DMS153 treated with DMSO at 0.1 percent for 48 hours (cell line): ENCODE results near the gene TOX2.

ENCODE experiments used
- DNase-seq: peaks from one replicate; lab custom pipeline; 2025; ENCODE audit not compliant: unreplicated experiment; lab: John Stamatoyannopoulos, UW

The TOX2 gene

GRCh38 chr20:44052166-44052565 is 137.5 kb downstream of the TOX2 start:
- no peak for DNase-seq

DNA sequence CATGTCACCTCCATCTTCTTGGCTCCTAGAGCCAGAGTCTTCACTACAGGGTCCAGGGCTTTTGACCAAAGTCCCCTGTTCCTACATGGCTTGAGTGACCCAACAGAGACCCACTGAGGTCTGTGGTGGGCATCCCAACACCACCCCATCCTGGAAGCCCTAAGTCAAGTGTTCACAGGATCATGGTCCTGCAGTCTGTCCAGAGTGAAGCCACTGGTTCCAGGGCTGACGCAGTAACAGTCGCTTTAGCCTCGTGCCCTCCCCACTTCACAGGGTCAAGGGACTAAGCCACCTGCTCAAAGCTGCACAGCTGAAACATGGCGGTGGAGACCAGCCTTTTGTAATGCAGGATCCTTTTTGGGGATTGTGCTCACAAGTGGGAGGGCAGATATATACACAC is 138.4 kb downstream of the TOX2 start:
- no peak for DNase-seq

GRCh38 chr20:44054118-44054517 is 139.5 kb downstream of the TOX2 start:
- no peak for DNase-seq

GRCh38 chr20:44054849-44055248 is 140.2 kb downstream of the TOX2 start:
- no peak for DNase-seq

DNA sequence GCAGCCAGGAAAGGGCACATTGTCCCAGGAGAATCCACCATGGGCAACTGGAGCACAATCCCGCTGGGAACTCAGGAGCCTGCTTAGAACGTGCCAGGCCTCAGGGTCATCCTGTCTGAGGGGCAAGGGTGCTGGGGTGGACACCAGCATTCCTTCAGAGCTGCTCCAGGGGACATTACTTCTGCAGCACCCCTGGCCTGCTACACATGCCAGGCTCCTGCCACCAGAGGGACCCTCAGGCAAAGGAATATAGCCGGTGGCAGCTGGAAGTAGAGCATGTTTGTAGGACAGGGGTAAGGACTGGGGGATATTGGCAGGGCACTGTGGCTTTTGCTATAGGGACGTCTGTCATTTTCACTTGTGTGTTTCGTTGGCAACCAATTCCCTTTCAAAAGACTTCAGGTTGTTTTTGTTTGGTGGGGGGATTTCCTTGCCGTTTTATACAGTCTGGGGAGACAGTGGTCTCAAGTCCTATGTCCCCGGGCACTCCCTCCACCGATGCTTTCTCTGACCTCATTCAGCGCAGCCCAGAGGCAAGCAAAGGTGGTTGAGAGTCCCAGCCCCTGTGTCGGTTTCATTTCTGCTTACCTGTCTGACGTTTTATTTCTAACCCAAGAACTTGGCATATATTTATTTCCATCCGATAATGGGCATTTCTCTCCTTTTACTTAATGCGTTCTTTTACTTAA is 141.5 kb downstream of the TOX2 start:
- no peak for DNase-seq

GRCh38 chr20:44057698-44058675 is 143.3 kb downstream of the TOX2 start:
- no peak for DNase-seq

DNA sequence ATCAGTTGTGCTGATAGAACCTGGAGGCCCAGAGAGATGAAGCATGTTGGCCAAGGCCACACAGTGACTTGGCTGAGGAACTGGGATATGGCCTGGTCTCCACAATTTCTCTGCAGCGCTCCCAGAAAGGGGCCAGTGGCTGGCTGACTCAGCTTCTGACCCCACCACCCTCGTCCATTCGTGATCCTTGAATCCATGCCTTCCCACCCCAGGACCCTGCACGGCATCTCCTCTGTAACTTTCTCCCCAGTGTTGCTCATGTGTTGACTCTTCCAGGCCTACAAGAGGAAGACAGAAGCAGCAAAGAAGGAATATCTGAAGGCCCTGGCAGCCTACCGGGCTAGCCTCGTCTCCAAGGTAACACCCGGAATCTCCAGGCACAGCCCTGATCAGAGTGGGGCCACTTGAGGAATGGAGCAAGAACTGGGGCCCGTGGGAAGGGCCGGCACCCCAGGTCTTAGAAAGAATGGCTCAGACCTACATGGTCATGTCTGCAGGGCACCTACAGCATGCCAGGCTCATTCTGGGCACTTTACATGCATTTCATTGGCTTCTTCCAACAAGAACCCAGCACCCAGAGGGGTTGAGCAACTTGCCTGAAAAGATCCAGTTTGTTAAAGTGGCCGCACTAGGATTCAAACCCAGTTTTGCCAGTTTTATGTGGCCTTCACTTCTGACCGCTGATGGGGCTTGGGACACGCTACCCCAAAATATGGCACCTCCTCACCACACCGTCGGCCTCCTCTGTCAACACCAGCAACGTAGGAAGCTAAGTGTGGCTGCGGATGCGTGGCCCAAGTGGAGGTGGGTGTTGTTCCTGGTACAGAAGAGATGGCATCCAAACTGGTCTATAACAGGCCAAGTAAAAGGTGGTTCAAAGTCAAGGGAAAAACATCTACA is 150.1 kb downstream of the TOX2 start:
- no peak for DNase-seq

GRCh38 chr20:44065401-44066340 is 151.0 kb downstream of the TOX2 start:
- no peak for DNase-seq

DNA sequence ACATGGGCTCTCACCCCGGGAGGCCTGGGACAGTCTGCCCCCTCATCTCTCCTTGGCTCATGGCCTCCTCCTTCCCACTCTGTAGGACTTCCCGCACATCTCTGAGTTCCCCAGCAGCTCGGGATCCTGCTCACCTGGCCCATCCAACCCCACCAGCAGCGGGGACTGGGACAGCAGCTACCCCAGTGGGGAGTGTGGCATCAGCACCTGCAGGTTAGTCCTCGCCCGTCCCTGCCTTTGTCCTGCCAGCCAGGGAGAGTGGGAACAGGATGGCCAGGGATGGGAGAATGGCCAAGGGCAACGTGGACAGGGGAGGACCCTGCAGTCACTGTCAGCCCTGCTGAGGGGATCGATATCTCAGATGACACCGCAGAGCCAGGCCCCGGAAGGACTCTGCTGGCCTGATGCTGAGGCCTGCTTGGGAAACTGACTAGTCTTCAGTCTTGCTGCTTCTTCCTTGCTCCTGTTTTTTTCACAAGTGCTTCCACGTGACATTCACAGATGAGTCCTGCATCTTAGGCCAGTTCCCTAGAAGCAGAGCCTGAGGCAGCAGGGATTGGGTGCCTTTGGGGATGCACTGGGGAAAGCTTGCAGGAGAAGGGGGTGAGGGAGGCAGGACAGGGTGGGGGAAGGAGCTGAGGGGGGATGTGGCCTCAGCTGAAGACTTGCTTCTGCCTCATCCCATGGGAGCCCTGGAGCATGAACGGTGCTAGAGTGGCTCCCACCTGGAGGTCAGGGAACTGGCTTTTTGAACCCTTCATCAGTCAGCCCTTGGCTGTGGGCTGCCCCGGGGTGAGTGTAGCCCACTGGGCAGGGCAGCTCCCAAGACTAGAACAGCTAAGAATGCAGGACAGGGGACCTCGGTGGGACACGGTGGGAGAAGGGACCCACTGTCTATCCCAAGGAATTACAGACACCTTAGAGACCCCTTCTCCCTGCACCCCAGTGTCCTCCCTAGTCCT is 152.3 kb downstream of the TOX2 start:
- DNase-seq, result no peak

DNA sequence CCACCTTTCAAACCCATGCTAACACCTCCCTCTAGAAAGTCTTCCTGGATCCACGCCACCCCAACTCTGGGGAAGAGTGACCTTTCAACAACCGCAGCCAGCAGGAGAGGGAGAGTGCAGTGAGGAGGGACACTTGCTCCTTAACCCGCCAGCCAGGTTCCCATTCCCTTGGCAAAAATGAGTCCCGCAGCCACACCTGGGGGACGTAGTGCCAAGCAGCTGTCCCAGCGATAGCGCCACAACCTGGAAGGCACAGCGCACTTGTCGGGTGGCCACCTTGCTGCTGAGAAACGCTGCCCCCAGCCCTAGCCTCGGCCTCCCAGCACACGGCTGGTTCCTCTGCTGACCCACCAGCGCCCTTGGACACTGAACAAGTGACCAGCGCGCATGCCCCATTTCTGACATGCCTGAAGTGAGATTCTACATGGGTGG is 153.0 kb downstream of the TOX2 start:
- DNase-seq, result no peak

- DNase-seq, result no peak
Observed at GRCh38 chr20:44068316-44069201, 153.9 kb downstream of the TOX2 start.

GRCh38 chr20:44069203-44070011 is 154.8 kb downstream of the TOX2 start:
- no peak for DNase-seq

DNA sequence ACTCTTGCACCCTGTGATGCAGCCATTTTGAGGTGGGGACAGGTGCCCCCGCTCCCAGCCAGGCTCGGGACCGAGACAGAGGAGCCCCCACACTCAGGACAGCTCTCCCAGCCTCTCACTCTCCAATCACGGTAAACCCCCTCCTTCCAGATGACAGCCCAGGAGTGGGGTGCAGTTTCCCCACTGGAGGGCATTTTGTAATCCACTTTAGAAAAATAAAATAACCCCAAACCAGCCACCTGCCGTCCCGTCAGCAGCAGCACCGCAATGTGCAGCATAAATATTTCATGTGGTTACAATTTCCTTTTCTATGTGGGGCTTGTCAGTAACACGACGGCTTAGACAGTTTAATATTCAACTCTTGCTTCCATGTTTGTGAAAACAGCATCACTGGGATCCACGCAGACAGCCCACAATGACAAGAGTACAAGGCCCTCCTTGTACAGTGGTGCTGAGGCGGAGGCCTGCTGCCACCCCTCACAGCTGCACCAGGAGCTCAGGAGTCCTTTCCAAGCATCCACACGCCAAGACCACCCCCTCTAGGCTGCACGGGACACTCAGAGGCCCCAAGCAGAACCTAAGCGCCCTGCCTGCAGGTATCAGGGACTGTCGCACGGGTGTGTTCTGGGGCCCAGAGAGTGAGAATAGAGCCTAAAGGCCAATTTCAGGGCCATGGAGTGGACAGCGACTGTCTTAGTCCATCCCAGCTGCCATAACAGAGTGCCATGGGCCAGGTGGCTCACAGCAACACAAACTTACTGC is 155.7 kb downstream of the TOX2 start:
- DNase-seq, result no peak

- DNase-seq, result no peak
Observed at GRCh38 chr20:44071057-44071456, 156.4 kb downstream of the TOX2 start.

DNA sequence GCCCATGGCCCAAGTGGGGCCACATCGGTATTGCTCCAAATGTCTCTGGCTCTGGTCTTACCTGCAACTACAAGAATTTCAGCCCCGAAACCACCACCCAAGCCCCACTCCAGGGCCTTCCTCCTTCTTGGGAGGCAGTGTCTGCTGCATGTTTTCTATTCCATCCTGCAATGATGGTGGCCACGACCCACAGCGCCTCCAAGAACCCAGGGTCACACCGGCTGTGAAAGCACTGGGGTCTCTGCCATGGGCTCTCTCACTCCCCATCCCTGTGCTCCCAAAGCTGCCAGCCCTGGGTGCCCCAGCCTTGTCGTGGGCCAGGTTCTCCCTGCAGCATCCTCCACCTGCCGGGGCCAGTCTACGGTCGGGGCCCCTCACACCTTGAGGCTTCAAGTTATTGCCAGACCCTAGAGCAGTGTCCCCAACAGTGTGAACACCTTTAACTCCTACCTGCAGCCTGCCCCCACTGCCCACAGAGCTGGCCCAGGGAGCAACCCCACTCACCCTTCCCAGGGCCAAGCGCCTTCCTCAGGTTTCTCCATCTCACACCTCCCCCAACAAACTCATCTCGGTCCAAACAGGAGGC is 157.0 kb downstream of the TOX2 start:
- DNase-seq, result no peak

GRCh38 chr20:44072384-44072783 is 157.7 kb downstream of the TOX2 start:
- no peak for DNase-seq
